NCI-H1092 treated with DMSO at 0.1 percent for 48 hours (cell line): ENCODE measurements around the gene UBE2M.
"Not testable (repeated sequence)": the region's sequence is repeated elsewhere in the genome, so short reads cannot be mapped to it uniquely, and the experiment has no call there.

Source experiments
- DNase-seq: peaks from one replicate; lab custom pipeline; 2025; lab: John Stamatoyannopoulos, UW

The UBE2M gene

DNA sequence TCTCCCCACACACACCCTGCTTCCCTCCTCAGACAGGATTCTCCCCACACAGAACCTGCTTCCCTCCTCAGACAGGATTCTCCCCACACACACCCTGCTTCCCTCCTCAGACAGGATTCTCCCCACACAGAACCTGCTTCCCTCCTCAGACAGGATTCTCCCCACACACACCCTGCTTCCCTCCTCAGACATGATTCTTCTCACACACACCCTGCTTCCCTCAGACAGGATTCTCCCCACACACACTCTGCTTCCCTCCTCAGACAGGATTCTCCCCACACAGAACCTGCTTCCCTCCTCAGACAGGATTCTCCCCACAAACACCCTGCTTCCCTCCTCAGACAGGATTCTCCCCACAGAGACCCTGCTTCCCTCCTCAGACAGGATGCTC lies 19.2 kb downstream of the UBE2M start:
- DNase-seq = not testable (repeated sequence)

DNA sequence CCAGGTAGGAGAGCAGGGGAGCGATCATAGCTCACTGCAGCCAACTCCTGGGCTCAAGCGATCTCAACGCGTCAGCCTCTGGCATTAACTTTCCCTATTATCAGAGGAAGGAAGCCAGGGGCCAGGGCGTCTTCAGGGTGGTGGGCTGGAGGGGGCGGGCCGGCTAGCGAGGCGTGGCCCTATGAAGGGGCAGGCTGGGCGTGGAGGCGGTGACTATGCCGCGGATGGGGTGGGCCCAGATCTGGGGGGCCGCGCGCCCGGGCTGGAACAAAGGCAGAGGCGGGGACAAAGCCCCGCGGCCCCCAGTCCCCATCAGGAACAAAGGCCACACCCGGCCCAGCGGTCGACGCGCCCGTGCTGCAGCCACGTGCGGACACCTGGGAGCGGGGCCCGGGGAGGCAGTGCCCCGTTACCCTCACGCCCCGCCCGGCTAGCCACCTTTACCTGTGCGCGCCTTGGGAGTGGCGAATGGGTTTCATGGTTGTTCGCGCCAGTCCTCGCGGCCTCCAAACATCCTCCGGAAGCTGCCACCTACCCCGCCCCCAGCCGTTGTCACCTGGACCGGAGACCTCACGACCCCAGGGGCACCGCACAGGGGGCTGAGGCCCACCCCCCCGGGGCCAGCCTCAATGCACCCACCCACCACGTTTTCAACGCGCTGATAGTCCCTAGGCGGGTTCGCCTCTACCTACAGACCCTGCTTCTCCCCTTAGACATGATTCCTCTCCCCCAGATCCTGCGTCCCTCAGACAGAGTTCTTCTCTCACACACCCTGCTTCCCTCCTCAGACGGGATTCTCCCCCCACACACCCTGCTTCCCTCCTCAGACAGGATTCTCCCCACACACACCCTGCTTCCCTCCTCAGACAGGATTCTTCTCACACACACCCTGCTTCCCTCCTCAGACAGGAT lies 19.9 kb downstream of the UBE2M start:
- DNase-seq = no peak

DNA sequence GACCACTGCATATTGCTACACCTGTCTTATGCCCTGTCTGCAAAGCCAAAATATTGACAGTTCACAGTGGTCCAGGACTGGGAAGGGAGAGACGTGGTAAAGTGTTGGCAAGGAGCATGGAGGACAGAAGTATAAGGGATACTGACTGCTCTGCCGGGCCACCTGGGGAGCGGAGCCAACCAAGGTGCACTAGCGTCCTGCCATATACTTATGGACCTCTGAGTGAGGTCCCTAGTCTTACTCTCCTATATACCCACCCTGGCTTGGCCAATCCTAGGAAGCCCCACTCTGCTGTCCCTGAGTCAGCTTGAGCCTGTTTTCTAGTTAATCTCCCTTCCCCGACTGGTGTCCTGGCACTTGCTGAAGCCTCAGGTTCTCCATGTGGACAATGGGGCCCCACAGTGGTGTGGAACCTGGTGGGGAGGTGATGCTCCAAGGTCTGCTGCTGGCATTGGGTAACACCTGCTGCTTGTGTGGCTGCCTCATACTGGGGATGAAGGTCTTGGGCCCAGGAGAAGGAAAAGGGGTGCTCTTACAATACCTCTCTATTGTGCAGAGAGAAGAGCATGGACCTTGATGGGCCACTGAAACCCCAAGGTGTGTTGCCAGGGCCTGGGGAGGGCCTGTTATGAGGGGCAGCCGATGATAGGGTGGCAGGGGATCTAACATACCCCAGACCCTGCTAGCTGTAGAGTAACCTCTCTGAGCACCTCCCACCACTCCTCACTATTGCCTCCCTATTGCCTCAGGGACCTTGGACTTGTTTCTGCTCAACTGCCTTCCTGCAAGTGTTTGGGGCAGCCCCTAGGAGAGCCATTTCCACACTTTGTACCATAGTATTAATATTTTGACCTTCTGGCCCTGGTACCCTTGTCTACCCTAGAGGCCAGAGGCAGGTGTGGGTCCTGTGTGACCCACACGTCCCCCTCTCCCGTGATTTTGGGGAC lies 21.3 kb downstream of the UBE2M start:
- no peak for DNase-seq

DNA sequence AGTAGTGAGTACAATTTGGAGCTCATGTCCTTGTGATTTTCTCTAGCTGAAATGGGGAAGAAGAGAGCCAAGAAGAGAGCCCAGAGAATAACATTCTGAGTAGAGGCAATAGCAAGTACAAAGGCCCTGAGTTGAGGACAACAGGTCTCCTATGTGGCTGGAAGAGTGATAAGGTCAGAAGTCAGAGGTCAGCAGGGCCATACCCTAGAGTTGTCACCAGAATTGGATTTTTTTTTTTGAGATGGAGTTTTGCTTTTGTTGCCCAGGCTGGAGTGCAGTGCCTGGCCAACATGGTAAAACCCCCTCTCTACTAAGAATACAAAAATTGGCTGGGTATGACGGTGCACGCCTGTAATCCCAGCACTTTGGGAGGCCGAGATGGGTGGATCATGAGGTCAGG lies 22.6 kb downstream of the UBE2M start:
- DNase-seq = no peak

DNA sequence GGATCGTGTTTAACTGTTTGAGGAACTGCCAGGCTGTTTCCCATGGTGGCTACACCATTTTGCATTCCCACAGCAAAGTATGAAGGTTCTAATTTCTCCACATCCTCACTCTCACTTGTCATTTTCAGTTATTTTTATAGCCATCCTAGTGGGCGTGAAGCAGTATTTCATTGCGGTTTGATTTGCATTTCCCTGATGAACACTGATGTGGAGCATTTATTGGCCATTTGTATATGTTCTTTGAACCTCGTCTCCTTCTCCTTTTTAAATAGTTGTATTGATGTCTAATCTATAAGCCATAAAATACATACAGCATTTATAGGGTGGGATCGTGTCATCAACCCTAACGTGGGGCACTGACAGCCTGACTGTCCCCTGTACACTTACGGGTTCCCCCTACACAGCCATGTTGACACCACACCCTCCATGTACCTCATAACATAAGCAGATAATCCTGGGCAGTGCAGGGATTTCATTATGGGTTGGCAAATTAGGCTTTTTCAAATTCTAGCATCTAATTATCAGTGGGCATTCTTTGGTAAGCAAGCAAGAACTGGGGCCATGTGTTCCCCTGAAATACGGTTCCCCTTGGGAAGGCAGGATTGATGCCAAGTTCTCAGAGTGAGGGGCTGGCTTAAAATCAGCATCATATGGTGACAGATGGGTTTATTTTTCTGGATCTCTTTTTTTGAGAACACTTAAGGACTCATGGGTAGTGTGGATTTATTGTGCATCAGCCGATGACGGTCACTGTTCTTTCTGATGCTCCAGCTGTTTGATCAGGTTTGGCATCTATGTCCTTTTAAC lies 27.2 kb downstream of the UBE2M start:
- DNase-seq = no peak

DNA sequence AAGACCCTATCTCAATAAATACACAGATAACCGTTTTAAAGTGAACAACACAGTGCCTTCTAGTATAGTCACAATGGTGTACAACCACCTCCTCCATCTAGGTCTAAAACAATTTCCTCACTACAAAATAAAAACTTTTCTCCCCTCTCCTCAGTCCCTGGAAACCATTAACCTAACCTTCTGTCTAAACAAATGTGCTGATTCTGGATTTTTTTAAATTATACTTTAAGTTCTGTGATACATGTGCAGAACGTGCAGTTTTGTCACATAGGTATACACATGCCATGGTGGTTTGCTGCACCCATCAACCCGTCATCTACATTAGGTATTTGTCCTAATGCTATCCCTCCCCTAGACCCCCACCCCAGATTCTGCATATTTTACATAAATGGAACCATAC lies 29.0 kb downstream of the UBE2M start:
- no peak for DNase-seq

DNA sequence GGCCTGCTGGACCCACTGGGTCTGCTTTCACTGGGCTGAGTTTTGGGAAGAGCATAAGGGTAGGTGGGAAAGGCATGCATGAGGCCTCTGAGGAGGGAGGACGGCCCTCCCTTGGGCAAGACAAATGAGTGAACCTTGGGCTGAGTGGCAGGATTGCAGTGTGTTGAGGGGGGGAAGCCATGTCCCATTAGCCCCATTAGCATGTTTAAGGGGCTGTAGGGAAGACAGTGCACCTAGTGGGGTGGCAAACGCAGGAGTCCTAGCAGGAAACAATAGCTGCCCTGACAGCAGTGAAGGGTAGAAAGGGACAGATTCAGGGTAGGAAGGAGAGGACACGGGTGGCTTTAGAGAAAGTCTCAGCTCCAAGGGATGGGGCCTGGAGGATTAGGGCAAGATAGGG lies 35.7 kb downstream of the UBE2M start:
- DNase-seq = no peak

DNA sequence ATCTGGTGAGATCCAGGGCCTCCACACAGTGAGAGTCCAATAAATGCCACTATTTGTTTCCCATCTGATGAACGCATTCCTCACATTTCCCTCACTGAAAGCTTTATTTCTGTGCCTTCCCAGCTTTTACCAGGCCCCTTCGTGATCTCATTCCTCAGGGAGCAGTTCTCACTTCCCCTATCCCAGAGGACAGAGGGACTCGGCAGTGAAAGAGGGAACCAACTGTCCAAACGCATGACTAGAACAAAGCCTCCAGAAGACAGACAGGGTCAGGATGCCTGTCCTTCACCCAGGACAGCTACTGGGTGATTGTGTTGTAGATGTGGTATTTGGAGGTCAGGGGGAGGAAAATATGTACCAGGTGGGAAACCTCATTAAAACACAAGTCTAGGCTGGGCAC lies 36.8 kb downstream of the UBE2M start:
- DNase-seq = no peak

DNA sequence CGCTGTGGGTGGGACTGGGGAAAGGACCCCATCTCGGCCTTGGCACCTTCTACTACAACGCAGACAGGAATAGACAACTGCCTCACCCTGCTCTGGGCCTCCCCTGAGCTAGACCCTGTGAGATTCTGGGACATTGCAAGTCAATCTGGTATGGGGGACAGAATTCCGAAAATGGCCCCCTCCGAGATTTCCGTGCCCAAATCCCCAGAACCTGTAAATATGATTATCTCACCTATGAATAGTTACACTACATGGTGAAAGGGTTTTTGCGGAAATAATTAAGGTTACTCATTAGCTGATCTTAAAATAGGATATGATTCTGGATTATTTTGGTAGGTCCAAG lies 38.2 kb downstream of the UBE2M start:
- DNase-seq = no peak

DNA sequence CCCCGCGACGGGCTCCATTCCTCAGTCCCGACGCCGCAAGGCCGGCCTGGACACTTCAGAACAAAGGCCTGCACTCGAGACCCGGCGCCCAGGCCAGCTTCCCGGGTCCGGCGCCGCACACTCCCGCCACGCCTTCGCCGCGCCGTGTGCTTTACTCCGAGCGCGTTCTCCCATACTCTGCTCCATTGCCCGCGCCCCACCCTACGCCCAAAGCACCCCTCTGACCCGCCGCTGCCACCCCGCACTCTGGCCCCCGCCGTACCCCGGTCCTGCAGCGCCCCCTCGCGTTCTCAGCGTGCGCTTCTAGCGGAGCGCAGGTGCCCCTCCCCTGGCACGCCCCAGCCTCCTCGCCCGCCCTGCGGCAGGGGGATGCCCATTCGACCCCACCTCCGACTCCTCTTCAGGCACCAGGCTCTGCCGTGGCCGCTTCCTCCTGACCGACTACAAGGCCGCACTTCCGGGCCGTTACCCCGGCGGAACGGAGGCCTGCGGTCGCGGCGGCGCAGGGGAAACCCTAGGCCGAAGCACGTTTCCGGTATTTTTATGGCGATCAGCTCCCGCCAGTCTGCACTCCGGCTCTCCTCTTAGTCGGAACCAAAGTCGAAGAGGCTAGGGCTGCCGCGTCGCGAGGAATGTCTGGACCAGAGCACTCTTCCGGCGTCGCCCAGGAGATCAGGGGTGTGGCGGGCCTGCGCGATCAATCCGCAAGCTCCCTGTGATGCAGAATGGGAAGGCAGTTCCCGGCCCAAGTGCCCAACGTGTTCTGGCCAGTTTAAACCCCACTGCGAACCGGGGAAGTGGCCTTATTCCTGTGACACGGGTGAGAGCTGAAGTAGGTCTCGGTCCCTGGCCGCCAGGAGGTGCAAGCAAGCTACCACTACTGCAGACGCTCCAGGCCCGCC lies 38.8 kb downstream of the UBE2M start, which contains the start of gene ZBTB45:
ZBTB45 (minus strand) TSS at position 456 of the 902 bp plus-strand sequence. CDS start 2,137 bp downstream, outside the sequence.
- DNase-seq = peak; percentile 93

DNA sequence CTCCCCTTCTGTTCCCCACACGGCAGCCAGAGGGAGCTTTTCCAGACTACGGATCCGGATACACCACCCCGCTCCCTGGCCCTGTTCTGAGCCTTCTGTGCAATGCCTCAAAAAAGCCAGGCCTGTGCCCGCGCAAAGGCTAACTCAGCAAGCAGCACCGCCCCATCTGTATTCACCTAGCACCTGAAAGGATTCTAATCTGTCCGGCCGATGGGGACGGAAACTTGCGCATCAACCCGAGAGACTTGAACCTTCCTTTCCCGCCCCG lies 39.4 kb downstream of the UBE2M start:
- DNase-seq = peak; percentile 54

DNA sequence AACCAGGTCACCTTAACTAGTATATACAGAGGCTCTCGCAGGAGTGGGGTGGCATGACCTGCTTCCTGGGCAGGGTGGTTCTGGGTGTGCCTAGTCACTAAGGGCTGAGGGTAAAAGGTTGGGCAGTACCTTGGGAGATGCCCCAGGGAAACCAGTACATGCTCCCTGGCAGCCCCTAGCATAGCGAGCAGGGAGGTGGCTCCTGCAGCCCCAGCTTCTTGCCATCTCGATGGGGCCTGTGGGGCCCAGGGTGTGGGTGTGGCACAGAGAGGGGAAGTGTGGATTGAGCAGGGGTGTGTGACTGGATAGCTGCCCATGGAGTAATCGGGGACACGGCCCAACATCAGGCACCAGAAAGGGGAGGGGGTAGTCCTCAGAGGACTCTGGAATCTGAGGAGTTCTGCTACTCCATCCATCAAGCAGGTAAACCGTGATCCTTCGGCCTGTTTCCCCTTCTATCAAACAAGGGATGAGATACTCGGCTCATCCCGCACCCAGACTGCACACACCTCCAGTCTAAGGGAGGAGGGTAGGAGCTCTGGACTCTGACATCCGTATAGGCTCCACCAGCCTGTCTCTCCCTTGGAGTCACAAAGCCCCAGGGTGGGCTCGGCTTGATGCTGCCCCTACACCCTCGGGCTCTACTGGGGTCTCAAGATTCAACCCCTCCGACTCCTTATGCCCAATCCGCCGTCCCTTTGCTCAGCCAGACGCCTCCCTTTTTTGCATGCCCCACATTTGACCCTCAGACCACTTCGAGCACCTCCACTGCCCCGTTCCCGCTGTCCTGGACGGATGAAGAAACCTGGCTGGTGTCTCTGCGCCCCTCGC lies 39.9 kb downstream of the UBE2M start:
- DNase-seq = no peak

DNA sequence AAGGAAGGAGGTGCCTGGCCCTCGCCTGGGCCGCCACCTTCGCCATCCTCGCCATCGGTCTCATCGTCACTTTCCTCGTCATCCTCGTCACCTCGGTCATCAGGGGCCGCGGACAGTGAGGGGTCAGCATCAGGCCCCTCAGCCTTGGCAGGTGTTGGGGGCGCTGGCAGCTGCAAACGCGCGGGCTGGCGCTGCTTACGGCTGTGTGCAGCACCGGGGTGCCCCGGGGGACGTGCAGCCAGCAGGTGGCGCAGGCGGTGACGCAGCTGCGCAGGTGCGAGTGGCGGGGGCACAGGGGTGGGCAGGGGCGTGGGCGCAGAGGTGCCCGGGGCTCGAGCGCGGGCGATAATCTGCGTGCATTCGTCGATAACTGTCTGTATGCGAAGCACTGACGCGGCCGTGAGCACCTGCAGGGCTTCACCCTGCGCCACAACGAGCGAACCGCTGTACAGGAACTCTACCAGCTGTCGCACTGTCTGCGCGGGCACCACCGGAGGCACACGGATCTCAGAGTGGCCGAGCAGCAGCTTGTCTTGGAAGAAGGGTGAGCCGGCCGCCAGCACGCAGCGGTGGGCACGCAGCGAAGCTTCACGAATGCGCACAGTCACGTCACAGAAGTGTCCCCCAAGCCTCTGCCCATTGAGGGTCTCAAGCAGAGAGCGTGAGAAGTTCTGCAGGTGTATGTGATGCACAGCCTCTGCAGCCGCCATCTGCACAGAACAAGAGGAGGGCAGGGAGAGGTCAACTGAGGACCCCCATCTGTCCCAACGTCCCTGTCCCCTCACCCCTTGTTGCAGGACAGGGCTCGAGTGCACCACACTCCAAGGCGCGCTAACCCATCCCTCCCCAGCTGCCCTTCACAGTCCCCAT lies 41.2 kb downstream of the UBE2M start:
- no peak for DNase-seq

DNA sequence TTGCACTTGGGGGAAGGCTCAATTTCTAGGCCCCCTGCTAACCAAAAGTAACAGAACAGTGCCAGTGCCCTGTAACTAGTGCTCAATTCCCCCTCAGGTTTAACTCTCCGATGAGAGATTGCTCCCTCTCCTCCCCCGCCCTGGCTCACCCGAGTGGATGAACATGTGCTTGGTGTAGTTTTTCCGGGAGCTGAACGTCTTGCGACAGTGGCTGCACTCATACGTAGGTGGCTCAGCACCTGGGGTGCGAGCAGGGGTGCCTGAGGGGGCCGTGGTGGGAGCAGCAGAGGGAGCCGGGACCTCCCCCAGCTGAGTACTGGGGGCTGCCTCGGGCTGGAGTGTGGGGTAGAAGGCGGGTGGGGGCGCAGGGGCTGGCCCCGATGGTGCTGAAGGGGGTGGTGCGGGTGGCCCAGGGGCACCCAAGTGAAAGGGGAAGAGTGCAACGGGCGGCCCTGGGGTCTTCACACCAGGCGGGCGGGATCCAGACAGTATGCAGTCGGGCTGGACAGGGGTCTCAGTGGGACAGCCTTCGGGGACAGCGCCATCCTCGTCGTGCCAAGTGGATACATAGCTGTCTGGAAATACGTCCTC lies 42.1 kb downstream of the UBE2M start:
- DNase-seq = no peak

DNA sequence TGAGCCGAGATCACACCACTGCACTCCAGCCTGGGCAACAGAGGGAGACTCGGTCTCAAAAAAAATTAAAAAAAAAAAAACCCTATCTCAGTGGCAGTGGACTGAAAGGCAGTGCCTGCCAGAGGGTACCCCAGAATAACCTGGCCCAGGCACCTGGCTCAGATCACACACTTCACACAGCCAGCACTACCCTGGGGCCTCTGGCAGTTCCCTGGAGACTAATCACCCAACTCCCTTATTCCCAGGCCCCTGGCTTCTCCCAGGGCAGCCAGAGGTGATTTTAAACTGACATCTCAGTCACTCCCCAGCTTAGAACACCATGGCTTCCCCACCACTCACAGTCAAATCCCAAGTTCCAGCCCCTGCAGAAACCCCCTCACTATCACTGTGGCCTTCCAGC lies 43.2 kb downstream of the UBE2M start:
- DNase-seq = no peak

DNA sequence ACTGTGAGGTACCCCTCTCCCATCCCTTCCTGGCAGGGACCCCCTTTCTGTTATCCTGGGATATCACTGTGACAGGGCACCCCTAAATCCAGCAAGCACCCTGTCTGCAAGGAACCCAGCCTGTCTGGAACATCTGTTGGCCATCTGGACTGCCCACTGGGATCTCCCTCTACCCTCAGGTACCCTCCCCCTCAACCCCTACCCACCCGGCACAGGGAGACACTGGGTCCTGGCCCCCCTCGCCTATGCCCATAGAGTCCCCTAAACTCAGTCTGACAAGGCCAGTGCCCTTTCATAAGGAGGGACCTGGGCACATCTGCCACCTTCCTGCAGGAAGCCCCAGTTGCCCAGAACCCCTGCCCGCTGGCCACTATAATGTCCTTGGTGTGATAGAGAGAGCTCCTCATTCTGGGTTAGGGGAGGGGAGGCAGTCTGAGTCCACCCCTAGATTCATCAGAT lies 43.8 kb downstream of the UBE2M start:
- no peak for DNase-seq

DNA sequence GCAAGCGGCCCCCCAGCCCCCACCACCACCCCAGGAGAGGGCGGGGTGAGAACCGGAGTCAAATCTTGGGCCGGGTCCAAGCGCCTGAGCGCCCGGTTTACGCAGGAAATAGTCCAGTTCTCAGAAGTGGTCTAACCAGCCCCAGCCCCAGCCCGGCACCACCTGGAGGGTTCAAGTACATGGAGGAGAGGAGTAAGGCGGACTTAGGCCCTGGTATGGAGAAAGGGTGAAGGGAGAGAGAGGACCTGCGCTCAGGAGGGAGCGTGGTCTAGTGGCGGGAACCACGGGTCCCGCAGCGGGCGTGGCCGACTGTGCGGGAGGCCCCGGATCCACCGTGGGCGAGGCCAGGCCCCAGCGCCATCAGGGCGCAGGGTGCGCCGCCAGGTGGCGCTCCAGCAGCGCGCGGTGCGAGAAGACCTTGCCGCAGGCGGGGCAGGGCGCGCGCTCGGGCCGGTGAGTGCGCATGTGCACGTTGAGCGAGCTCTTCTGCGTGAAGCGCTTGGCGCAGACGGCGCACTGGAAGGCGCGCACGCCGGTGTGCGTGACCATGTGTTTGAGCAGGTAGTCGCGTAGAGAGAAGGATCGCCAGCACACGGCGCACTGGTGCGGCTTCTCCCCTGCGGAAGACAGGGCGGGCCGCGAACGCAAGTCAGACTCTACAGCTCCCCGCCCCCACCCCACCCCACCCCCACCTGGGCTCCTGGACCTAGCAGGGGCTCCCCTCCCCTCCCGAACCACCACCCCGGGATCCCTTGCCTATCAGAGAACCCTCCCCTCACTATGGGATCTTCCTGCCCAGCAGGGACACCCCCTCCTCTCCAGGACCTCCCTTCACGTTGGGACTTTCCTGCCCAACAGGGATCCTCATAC lies 44.5 kb downstream of the UBE2M start:
- peak; percentile 81 for DNase-seq

DNA sequence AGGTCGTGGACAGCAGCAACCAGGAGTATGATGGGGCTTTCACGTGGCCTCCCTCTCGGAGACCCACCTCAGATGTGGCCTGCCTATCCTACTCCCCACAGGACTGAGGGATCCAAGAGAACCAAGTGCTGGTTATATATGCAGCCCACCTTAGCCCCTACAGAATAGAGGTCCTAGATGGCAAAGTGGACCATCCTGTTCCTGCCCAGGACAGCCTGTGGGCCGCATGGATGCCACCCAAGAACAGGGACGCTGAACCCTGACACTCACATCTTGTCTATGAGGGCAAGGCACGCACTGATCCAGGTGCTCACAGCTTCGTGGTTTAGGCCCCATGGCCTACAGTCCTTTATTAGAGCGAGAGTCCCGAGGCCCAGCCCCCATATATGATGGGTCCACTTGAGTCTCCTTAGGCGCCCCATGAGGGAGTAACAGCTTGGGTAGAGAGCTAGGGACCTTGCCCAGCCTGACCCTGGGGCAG lies 45.2 kb downstream of the UBE2M start:
- no peak for DNase-seq
